Vagina (tissue), 2 donors: ENCODE measurements around the gene RPL5.

Experiments used
- CTCF ChIP-seq, 3 experiments: fragments of 450-650 bp in 2 of 3; fragments of 200-600 bp in 1 of 3; sonication (generic) in 1 of 3; IDR thresholded peaks; one replicate each; pipeline ENCODE4 v1.5.1; 2017 to 2019; ENCODE audit warnings: antibody characterized with exemption in 3 of 3, mild to moderate bottlenecking in 2 of 3, moderate library complexity in 2 of 3
- POLR2A ChIP-seq, 2 donors: fragments of 450-650 bp; IDR thresholded peaks; one replicate each; pipeline ENCODE4 v1.6.1; 2017; ENCODE audit warnings: antibody characterized with exemption in 2 of 2, mild to moderate bottlenecking in 2 of 2, moderate library complexity in 2 of 2
- POLR2AphosphoS5 ChIP-seq, 2 donors: sonication (generic); formaldehyde crosslinking; IDR thresholded peaks; one replicate each; pipeline ENCODE4 v1.9.0; 2017; ENCODE audit warnings: antibody characterized with exemption in 2 of 2, mild to moderate bottlenecking in 2 of 2, low read depth in 1 of 2; ENCODE audit not compliant: insufficient read depth in 1 of 2

GRCh38 chr1:92833840-92834239 is 2.0 kb downstream of the RPL5 start:
- TF ChIP-seq POLR2A (IDR thresholded peaks at IDR 0.05) (no peak), CTCF (IDR thresholded peaks at IDR 0.05) (no peak), POLR2AphosphoS5 (IDR thresholded peaks at IDR 0.05; ENCODE audit: insufficient read depth in 1 of 2, low read depth in 1 of 2) (no peak)
